Mesendoderm (in vitro differentiated cells): ENCODE data around the gene PALLD.
A peak's percentile ranks its signal among the peaks of the same experiment; 100 is the strongest.

Experiments used
- DNase-seq: peaks from one replicate; pipeline ENCODE4 v3.0.0; 2013
- H2AK5ac ChIP-seq: 2 replicates; pipeline ENCODE4 v1.6.1; 2013; ENCODE audit warnings: low read length, inconsistent platforms
- H2BK120ac ChIP-seq: 2 replicates; pipeline ENCODE4 v1.6.1; 2013; ENCODE audit warnings: low read depth, mild to moderate bottlenecking, low read length, moderate library complexity, mixed read lengths
- H2BK15ac ChIP-seq: replicated peaks from 2 replicates; pipeline ENCODE4 v1.6.1; 2013; ENCODE audit warnings: low read depth, mild to moderate bottlenecking, moderate library complexity
- H2BK5ac ChIP-seq: 2 replicates; pipeline ENCODE4 v1.6.1; 2013; ENCODE audit warnings: low read length, inconsistent platforms
- H3K18ac ChIP-seq: 2 replicates; pipeline ENCODE4 v1.6.1; 2013; ENCODE audit warnings: mild to moderate bottlenecking, low read length, mixed read lengths
- H3K23ac ChIP-seq: one replicate; pipeline ENCODE4 v1.6.1; 2013; ENCODE audit warnings: low read length
- H3K27ac ChIP-seq: 2 replicates; pipeline ENCODE4 v1.5.1; 2013; ENCODE audit warnings: low read depth, mild to moderate bottlenecking, inconsistent platforms, low read length, moderate library complexity
- H3K27me3 ChIP-seq: 2 replicates; pipeline ENCODE4 v1.6.1; 2013; ENCODE audit warnings: low read length, control low read depth, mild to moderate bottlenecking, inconsistent platforms; ENCODE audit not compliant: insufficient read depth, poor library complexity
- H3K36me3 ChIP-seq: 2 replicates; pipeline ENCODE4 v1.6.1; 2013; ENCODE audit warnings: low read length, inconsistent platforms; ENCODE audit not compliant: control insufficient read depth, insufficient read depth
- H3K4ac ChIP-seq: one replicate; pipeline ENCODE4 v1.6.1; 2013; ENCODE audit warnings: low read depth, mild to moderate bottlenecking, low read length, moderate library complexity
- H3K4me1 ChIP-seq: 2 replicates; pipeline ENCODE4 v1.6.1; 2013; ENCODE audit warnings: low read depth, low read length, inconsistent platforms; ENCODE audit not compliant: control insufficient read depth
- H3K4me2 ChIP-seq: 2 replicates; pipeline ENCODE4 v1.6.1; 2013; ENCODE audit warnings: low read length
- H3K4me3 ChIP-seq: 2 replicates; pipeline ENCODE4 v1.5.1; 2013; ENCODE audit warnings: mild to moderate bottlenecking, low read length
- H3K56ac ChIP-seq: one replicate; pipeline ENCODE4 v1.6.1; 2013; ENCODE audit warnings: low read length
- H3K79me1 ChIP-seq: 2 replicates; pipeline ENCODE4 v1.6.1; 2013; ENCODE audit warnings: low read length, inconsistent platforms
- H3K79me2 ChIP-seq: 2 replicates; pipeline ENCODE4 v1.6.1; 2013; ENCODE audit warnings: mild to moderate bottlenecking, low read length; ENCODE audit not compliant: control insufficient read depth, insufficient read depth
- H3K9ac ChIP-seq: 2 replicates; pipeline ENCODE4 v1.6.1; 2013; ENCODE audit warnings: low read length, inconsistent platforms
- H4K5ac ChIP-seq: one replicate; pipeline ENCODE4 v1.6.1; 2013; ENCODE audit warnings: low read length
- H4K8ac ChIP-seq: one replicate; pipeline ENCODE4 v1.6.1; 2013; ENCODE audit warnings: low read depth, mild to moderate bottlenecking, control low read depth, low read length, moderate library complexity
- WGBS: extraction: QIAGEN DNeasy Blood & Tissue Kit; methylation state at CpG from one replicate; pipeline ENCODE4 v1.1.7; 2013; ENCODE audit warnings: low lambda C conversion rate, missing lambda C conversion rate; ENCODE audit not compliant: insufficient coverage; ENCODE audit errors: extremely low coverage; 5-methylcytosine and 5-hydroxymethylcytosine counted together

Gene PALLD

DNA sequence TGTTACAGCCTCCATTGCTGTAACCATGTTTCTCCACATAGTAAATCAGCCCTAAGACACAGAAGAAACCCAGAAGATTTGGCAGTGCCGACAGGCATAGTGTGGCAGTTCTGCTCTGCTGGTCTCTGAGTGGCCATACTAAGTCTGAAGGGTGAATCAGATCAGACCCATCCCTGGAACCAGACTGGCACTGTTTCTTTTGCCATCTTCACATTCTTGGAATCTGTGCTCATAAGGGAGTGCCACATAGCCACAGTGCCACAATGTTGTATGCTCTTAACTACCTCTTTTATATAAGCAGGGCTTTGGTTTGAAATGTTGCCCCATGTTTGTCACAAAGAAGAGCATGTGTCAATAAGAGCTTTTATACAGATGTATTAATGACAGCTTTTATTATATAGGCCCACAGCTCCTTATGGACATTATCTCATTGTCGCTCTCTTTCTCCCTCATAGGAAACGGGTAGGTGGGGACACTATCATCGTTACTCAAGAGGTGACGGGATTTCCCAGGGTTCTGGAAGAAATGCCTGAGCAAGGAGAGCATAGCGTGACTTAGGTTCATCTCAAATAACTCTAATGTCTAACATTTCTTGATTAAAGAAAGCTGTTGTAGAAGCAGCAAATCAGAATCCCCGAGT, 385.0 kb downstream of the PALLD start:
- Histone ChIP-seq H3K23ac (no peak overlapping the region), H3K18ac (no peak overlapping the region), H4K8ac (no peak overlapping the region), H3K9ac (no peak overlapping the region), H3K27ac (no peak overlapping the region), H3K36me3 (no peaks in the 10 kb centered on the region), H2BK120ac (no peak overlapping the region), H3K4me1 (no peaks in the 10 kb centered on the region), H2BK15ac (no peak overlapping the region), H3K4me2 (no peak overlapping the region), H3K79me1 (no peaks in the 10 kb centered on the region), H3K79me2 (no peaks in the 10 kb centered on the region), H4K5ac (no peak overlapping the region), H3K27me3 (no peaks in the 10 kb centered on the region), H2BK5ac (no peak overlapping the region), H2AK5ac (no peak overlapping the region), H3K4me3 (no peak overlapping the region), H3K4ac (no peak overlapping the region), H3K56ac (no peak overlapping the region)
- no CpG with 5 or more reads among the region's 7 CpGs for WGBS
- no peak for DNase-seq

DNA sequence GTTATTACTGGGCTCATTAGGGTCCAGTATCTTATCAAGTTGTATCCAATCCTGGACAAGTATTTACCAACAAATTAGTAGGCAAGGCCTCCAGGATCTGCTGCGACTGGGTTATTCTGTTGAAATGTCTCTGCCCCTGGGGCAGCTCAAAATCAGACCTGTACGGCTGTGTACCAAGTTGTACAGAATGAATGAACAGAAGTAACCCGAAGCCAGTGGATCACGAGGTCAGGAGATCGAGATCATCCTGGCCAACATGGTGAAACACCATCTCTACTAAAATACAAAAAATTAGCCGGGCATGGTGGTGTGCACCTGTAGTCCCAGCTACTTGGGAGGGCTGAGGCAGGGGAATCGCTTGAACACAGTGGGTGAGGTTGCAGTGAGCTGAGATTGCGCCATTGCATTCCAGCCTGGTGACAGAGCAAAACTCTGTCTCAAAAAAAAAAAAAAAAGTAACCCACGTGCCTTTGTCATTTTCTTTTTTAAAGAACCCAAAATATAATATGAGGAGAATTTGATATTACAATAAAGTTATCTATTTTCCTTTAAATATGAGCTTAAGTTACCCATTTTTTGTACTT, 385.9 kb downstream of the PALLD start:
- Histone ChIP-seq H3K36me3 (no peaks in the 10 kb centered on the region), H2BK15ac (no peak overlapping the region), H4K8ac (no peak overlapping the region), H3K79me2 (no peaks in the 10 kb centered on the region), H4K5ac (no peak overlapping the region), H3K27me3 (no peaks in the 10 kb centered on the region), H2AK5ac (no peak overlapping the region), H3K56ac (no peak overlapping the region), H3K79me1 (no peaks in the 10 kb centered on the region), H3K4me3 (no peak overlapping the region), H3K4ac (no peak overlapping the region), H2BK5ac (no peak overlapping the region), H3K9ac (no peak overlapping the region), H3K4me1 (no peaks in the 10 kb centered on the region), H3K18ac (no peak overlapping the region), H3K27ac (no peak overlapping the region), H3K4me2 (no peak overlapping the region), H3K23ac (no peak overlapping the region), H2BK120ac (no peak overlapping the region)
- DNase-seq = peak; percentile 30
- WGBS = no CpG with 5 or more reads among the region's 9 CpGs

DNA sequence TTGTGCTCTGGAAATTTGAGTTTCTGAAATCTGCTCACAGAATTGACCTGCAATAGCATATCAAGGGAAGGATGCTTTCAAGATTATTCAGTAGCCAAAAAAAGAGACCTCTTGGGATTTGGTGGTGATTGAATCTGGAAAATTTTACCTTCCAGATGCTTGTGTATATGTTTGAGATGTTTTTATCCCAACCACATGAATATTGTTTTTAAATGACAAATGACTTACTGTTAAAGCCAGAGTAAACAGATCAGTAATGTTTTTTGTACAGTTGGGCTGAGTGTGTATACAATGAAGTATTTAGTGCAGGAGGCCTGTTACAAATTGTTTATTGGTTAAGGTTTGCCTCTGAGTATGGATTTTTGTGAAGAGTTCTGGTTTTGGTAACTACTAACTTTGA, 386.7 kb downstream of the PALLD start:
- H3K23ac ChIP-seq = no peak overlapping the region
- no peaks in the 10 kb centered on the region for H3K4me1 ChIP-seq
- no peaks in the 10 kb centered on the region for H3K27me3 ChIP-seq
- H2BK5ac ChIP-seq = no peak overlapping the region
- H3K18ac ChIP-seq = no peak overlapping the region
- no peak overlapping the region for H3K27ac ChIP-seq
- H3K79me1 ChIP-seq = no peaks in the 10 kb centered on the region
- no peak overlapping the region for H4K5ac ChIP-seq
- no peak for DNase-seq
- no peak overlapping the region for H3K4ac ChIP-seq
- H3K9ac ChIP-seq = no peak overlapping the region
- no peak overlapping the region for H4K8ac ChIP-seq
- no peaks in the 10 kb centered on the region for H3K36me3 ChIP-seq
- H2BK120ac ChIP-seq = no peak overlapping the region
- H2BK15ac ChIP-seq = no peak overlapping the region
- H3K79me2 ChIP-seq = no peaks in the 10 kb centered on the region
- H2AK5ac ChIP-seq = no peak overlapping the region
- H3K4me3 ChIP-seq = no peak overlapping the region
- H3K4me2 ChIP-seq = no peak overlapping the region
- H3K56ac ChIP-seq = no peak overlapping the region

DNA sequence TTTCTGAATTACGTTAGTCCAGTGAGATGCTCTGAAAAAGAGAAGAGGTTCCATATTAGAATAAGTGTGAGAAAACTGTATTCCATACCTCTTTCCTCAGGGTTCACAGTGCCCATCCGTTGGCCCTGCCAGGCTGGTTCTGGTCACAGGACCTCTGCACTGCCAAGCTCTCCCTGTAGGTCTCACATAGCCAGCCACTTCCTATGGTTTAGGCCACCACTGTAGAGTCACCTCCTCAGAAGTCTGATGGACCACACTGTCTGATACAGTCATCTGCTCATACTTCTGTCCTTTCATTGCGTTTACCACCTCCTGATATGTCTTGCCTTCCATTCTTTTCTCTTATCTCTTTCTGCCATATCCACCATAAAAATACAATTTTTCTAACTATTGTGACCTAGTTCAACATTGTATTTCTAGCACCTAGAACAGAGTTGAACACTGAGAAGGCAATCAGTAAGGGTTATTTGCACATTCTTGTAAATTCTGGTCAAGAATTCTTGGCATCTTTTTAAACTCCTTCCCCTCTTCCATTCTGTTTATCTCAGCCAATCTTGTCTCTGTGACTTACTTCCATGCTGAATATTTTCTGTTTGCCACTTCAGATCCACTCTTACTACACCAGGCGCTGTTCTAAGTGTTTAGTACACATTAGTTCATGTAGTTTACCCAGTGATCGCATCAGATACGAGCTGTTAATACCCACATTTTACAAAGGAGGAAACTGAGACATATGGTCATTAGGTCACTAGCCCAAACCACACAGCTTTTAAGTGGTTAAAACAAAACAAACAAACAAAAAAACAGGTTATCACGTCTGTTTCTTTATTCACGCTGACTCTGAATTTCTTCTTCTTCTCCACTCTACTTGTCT, 387.6 kb downstream of the PALLD start:
- no peak overlapping the region for H4K5ac ChIP-seq
- H3K27me3 ChIP-seq = no peaks in the 10 kb centered on the region
- no peak overlapping the region for H4K8ac ChIP-seq
- no peak overlapping the region for H3K23ac ChIP-seq
- H3K79me1 ChIP-seq = no peaks in the 10 kb centered on the region
- no peaks in the 10 kb centered on the region for H3K4me1 ChIP-seq
- no peak overlapping the region for H3K4ac ChIP-seq
- H3K9ac ChIP-seq = no peak overlapping the region
- DNase-seq = no peak
- WGBS = no CpG with 5 or more reads among the region's 8 CpGs
- no peak overlapping the region for H3K27ac ChIP-seq
- no peak overlapping the region for H2BK120ac ChIP-seq
- H2BK15ac ChIP-seq = no peak overlapping the region
- H2BK5ac ChIP-seq = no peak overlapping the region
- H3K4me3 ChIP-seq = no peak overlapping the region
- no peaks in the 10 kb centered on the region for H3K36me3 ChIP-seq
- H2AK5ac ChIP-seq = no peak overlapping the region
- H3K4me2 ChIP-seq = no peak overlapping the region
- H3K18ac ChIP-seq = no peak overlapping the region
- no peak overlapping the region for H3K56ac ChIP-seq
- H3K79me2 ChIP-seq = no peaks in the 10 kb centered on the region

DNA sequence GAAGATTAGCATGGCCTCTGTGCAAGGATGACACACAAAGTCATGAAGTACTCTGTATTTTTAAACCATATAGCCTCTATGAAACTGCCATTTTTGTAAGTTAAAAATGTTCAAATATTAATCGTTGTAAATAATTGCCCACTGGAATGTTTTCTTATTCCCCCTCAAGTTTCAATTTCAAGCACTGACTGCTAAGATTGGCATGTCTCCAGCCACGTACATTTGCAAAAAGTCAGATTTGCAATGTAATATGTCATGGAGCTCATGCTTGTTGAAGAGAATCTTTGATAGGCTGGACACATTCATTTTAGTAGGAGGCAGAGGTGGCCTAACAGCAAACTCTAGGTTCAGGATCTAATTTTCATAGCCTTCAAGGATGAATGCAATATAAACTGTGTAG, 388.5 kb downstream of the PALLD start:
- no peak overlapping the region for H2AK5ac ChIP-seq
- H3K4ac ChIP-seq = no peak overlapping the region
- H3K23ac ChIP-seq = no peak overlapping the region
- H3K4me1 ChIP-seq = no peaks in the 10 kb centered on the region
- no peak overlapping the region for H4K5ac ChIP-seq
- no peaks in the 10 kb centered on the region for H3K27me3 ChIP-seq
- H3K18ac ChIP-seq = no peak overlapping the region
- WGBS = no CpG with 5 or more reads among the region's 2 CpGs
- H3K9ac ChIP-seq = no peak overlapping the region
- no peak for DNase-seq
- no peak overlapping the region for H2BK5ac ChIP-seq
- no peak overlapping the region for H3K27ac ChIP-seq
- H3K79me1 ChIP-seq = no peaks in the 10 kb centered on the region
- H3K36me3 ChIP-seq = no peaks in the 10 kb centered on the region
- H3K4me3 ChIP-seq = no peak overlapping the region
- no peaks in the 10 kb centered on the region for H3K79me2 ChIP-seq
- H2BK15ac ChIP-seq = no peak overlapping the region
- no peak overlapping the region for H2BK120ac ChIP-seq
- no peak overlapping the region for H4K8ac ChIP-seq
- no peak overlapping the region for H3K56ac ChIP-seq
- H3K4me2 ChIP-seq = no peak overlapping the region
